Hematopoietic multipotent progenitor cell (in vitro differentiated cells): ENCODE results near the gene HEPACAM. TPM values are rescaled to one million over a fixed set of nuclear protein-coding genes. Genes with fewer than 3 reads are reported as not detected.

Source experiments
- DNase-seq, 3 donors: peaks; one replicate each; pipeline ENCODE4 v3.0.0-alpha.2; 2011 to 2015; ENCODE audit warnings: low read depth in 2 of 3, low spot score in 2 of 3
- total RNA-seq: library from RNA; depleted of rRNA; stranded (reverse); fragments of >200 nt; gene quantifications from one replicate; pipeline ENCODE4 v1.2.3, GENCODE V29; 2012

The HEPACAM gene
- total RNA-seq, 1 donor, result not detected

GRCh38 chr11:124872280-124872679 is 63.6 kb downstream of the HEPACAM start:
- no peak for DNase-seq

GRCh38 chr11:124870430-124870829 is 65.4 kb downstream of the HEPACAM start:
- DNase-seq, result no peak

- DNase-seq, result no peak
These were observed 65.9 kb downstream of the HEPACAM start for GRCh38 chr11:124869856-124870387.

- DNase-seq, result no peak
These were observed 66.5 kb downstream of the HEPACAM start for GRCh38 chr11:124869331-124869730.

Other genes with a start within 250 kb of the HEPACAM start
- gene NRGN, start 196.1 kb downstream of the HEPACAM start, total RNA-seq, result 5.1 TPM
- gene VSIG2, start 183.8 kb downstream of the HEPACAM start, total RNA-seq, result 0.27 TPM
- 5.4 TPM for gene ESAM, start 173.8 kb downstream of the HEPACAM start, total RNA-seq
- 4.0 TPM for gene MSANTD2, start 135.6 kb downstream of the HEPACAM start, total RNA-seq
- 40.9 TPM for gene ROBO3, start 70.6 kb downstream of the HEPACAM start, total RNA-seq
- 93.7 TPM for gene ROBO4, start 38.2 kb downstream of the HEPACAM start, total RNA-seq
- not detected for gene HEPN1, start 16.8 kb downstream of the HEPACAM start, total RNA-seq
- 0.54 TPM for gene CCDC15, start 18.2 kb upstream of the HEPACAM start, total RNA-seq
- gene SLC37A2, start 127.3 kb upstream of the HEPACAM start, total RNA-seq, result 0.27 TPM
- gene TMEM218, start 175.6 kb upstream of the HEPACAM start, total RNA-seq, result 38.2 TPM
- not detected for gene PKNOX2, start 228.7 kb upstream of the HEPACAM start, total RNA-seq